GM21367 (cell line): ENCODE results near the gene OR2F1.
"Not testable (repeated sequence)": the region's sequence is repeated elsewhere in the genome, so short reads cannot be mapped to it uniquely, and the experiment has no call there.

ENCODE experiments used
- ATAC-seq: cut with Tn5 transposase; IDR thresholded peaks from one replicate; pipeline ENCODE4 v1.9.1; 2021; ENCODE audit not compliant: unreplicated experiment

Gene OR2F1

DNA sequence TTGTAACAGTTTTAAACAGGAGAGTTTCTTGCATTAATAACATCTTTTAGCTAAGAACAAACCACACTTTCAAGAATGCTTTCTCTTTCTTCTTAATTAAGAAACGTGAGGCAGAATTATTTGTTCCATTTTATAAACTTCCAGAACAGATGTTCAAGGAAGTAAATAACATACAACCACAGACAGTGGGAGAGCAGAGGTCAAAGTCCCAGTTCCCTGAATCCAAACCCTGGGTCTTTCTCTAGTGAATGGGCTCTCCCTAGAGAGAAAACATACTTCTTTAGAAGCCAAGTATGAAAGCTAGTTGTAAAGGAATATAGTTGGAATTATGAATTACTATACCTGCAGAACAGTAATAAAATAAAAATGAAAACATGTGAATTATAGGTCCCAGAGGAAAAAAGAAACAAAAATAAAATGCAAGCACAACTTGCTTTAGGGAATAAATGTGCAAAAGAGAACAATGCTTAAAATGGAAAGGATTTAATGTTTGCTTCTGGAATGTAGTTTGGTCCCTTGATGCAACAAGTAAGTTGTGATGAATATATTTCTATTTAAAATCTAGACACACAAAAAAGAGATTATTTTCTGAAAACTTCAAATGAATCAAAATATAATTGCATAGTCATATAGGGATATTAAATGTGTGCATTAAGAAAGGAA lies 51.5 kb downstream of the OR2F1 start:
- ATAC-seq, result no peak

- no peak for ATAC-seq
Observed at GRCh38 chr7:144006692-144007042, 52.0 kb downstream of the OR2F1 start.

- no peak for ATAC-seq
Observed at GRCh38 chr7:144009361-144009760, 54.7 kb downstream of the OR2F1 start.

GRCh38 chr7:144010061-144010460 lies 55.4 kb downstream of the OR2F1 start:
- ATAC-seq, result not testable (repeated sequence)

DNA sequence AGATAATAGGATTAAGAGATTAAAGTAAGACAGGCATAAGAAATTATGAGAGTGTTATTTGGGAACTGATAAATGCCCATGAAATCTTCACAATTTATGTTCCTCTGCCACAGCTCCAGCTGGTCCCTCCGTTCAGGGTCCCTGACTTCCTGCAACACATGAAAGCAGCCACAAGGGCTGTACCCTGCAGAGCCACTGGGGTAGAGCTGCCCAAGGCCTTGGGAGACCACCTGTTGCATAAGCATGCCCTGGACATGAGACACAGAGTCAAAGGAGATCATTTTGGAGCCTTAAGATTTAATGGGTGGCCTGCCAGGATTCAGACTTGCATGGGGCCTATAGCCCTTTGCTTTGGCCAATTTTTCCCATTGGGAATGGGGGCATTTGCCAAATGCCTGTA lies 56.2 kb downstream of the OR2F1 start:
- ATAC-seq, result not testable (repeated sequence)

- ATAC-seq, result no peak
Observed at GRCh38 chr7:144011458-144012230, 57.0 kb downstream of the OR2F1 start.
